Brain pericyte (primary cell): ENCODE results near the gene PCMTD2.
"Not testable (repeated sequence)": the region's sequence is repeated elsewhere in the genome, so short reads cannot be mapped to it uniquely, and the experiment has no call there.

ENCODE experiments used
- DNase-seq: peaks from one replicate; pipeline ENCODE4 v3.0.0-alpha.2; 2012; ENCODE audit warnings: low read depth, low spot score

Gene PCMTD2

GRCh38 chr20:64286447-64287263, 31.1 kb downstream of the PCMTD2 start:
- DNase-seq, result not testable (repeated sequence)

DNA sequence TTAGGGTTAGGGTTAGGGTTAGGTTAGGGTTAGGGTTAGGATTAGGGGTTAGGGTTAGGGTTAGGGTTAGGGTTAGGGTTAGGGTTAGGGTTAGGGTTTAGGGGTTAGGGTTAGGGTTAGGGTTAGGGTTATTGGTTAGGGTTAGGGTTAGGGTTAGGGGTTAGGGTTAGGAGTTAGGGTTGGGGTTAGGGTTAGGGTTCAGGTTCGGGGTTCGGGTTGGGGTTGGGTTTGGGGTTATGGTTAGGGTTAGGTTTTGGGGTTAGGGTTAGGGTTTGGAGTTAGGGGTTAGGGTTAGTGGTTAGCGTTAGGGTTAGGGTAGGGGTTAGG, 31.7 kb downstream of the PCMTD2 start:
- not testable (repeated sequence) for DNase-seq

- DNase-seq, result not testable (repeated sequence)
Measured at GRCh38 chr20:64292167-64292566, 36.6 kb downstream of the PCMTD2 start.

- not testable (repeated sequence) for DNase-seq
Measured at GRCh38 chr20:64303086-64303485, 47.5 kb downstream of the PCMTD2 start.

DNA sequence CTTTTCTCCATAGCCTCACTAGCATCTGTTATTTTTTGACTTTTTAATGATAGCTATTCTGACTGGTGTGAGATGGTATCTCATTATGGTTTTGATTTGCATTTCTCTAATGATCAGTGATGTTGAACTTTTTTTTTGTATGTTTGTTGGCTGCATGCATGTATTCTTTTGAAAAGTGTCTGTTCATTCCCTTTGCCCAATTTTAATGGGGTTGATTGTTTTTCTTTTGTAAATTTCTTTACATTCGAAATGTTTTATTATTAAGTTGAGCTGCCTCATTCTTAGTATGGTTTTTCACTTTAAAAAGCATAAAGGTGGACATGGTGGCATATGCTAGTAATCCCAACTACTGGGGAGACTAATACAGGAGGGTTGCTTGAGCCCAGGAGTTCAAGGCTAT, 58.2 kb downstream of the PCMTD2 start:
- DNase-seq, result not testable (repeated sequence)

GRCh38 chr20:64315381-64315780, 59.8 kb downstream of the PCMTD2 start:
- not testable (repeated sequence) for DNase-seq

GRCh38 chr20:64315884-64316283, 60.3 kb downstream of the PCMTD2 start:
- DNase-seq, result not testable (repeated sequence)

GRCh38 chr20:64316415-64317083, 61.0 kb downstream of the PCMTD2 start:
- DNase-seq, result not testable (repeated sequence)

DNA sequence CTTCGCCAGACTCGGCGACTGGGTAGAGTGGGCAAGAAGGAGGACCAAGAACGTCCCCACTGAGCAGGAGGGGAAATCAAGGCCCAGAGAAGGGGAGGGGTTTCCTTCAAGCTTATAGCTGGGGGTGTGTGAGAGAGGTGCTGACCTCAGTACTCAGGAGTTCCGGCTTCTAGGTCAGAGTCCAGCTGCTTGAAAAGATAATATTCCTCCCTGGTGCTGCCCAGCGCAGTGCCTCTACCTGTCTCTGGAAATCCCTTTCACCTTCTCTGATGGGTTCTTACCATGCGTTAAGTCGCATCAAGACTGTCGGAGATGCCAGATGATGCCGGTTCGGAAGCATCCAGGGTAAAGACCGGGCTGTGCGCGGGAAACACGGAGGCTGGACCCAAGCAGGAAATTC, 61.8 kb downstream of the PCMTD2 start:
- DNase-seq, result not testable (repeated sequence)

DNA sequence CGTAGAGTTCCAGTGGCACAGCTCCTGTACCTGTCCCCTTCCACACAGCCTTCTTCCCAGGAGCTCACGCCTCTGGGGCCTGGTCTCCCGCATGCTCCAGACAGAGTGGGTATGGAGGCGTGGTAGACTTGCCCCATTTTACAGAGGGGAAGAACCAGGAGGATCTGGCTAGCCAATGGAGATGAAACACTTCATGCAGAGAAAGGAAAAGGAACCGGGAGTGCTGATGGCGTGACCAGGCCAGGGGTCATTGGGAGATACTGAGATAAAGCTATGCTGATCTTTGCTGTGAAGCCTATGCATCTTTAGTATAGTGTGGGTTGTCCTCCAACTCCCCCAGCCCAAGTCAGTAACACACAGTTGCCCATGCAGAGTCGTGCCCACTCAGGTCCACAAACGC, 62.5 kb downstream of the PCMTD2 start:
- not testable (repeated sequence) for DNase-seq

DNA sequence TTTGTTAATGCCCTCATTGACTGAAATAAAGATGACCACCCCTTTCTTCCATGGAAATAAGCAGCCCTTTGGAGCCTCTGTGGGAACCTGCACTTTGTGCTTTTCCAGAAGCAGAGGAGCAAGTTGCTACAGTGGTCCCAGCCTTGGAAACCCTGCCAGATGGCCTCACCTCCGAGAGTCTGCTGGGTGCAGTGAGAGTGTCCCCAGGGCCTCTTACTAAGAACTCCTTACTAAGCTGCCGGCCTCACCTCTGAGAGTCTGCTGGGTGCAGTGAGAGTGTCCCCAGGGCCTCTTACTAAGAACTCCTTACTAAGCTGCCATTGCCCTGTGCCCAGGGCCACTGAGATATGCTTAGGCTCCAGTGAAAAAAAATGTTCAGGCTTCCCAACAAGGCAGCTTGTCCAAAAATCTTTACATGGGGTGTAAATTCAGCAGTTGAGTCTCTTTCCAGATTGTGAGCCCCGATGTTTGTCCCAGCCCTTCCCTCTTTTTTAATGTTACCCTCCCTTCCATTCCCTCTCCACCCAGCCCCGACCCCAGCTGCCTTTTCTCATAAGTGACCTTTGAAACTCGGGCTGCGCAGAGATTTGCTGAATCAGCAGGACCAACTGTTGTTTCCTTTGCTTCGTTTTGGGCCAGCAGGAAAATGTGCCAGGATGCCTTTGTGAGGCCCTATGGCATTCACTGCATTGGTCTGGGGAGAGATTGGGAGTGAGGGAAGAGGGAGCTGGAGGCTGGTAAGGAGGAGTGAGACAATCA, 66.7 kb downstream of the PCMTD2 start:
- not testable (repeated sequence) for DNase-seq
